ENCODE data around the gene CCDC142. TPM values are rescaled to one million over a fixed set of nuclear protein-coding genes. Genes with fewer than 3 reads are reported as not detected.
A peak's percentile ranks its signal among the peaks of the same experiment; 100 is the strongest.

CCDC142 gene
- total and polyA plus RNA-seq, 9 of the 15 experiments (the other 6 are each of a cell fraction or from before 2014, with no cell fraction given): 0.55 to 11.7 (median 7.2) TPM

GRCh38 chr2:74530239-74531187 is 47.7 kb upstream of the CCDC142 start (continued):
- TF ChIP-seq SAFB2 (IDR thresholded peaks at IDR 0.05; ENCODE audit: borderline replicate concordance, low read depth, low read length, severe bottlenecking): no peak
- TF ChIP-seq POLR2B (IDR thresholded peaks at IDR 0.05; ENCODE audit: low read depth, partially characterized antibody): no peak
- peak; percentile 65; the same call in 1 of the 2 replicates for TF ChIP-seq E2F4 (CRISPR knock-in tag; IDR thresholded peaks at IDR 0.05; ENCODE audit: low read depth)
- TF ChIP-seq DPF2 (IDR thresholded peaks at IDR 0.05): peak; percentile 80
- TF ChIP-seq CREB3L1 (IDR thresholded peaks at IDR 0.05; ENCODE audit: borderline replicate concordance, low read depth): peak; percentile 66; the same call in 1 of the 2 replicates
- TF ChIP-seq ESRRA (IDR thresholded peaks at IDR 0.05; ENCODE audit: borderline replicate concordance, low read depth): no peak; the same call in 1 of the 2 replicates
- peak; percentile 96 for TF ChIP-seq MGA (IDR thresholded peaks at IDR 0.05)

All from K562 (cell line).